ENCODE measurements around the gene COX6A2.

GRCh38 chr16:31420037-31420436, 8.1 kb downstream of the COX6A2 start:
- TF ChIP-seq FOXP4 (CRISPR knock-in tag; IDR thresholded peaks at IDR 0.05) (no peak), CTCF (IDR thresholded peaks at IDR 0.05) (no peak), ZNF425 (CRISPR knock-in tag; conservative IDR thresholded peaks at IDR 0.05) (no peak), MAX (CRISPR knock-in tag; IDR thresholded peaks at IDR 0.05) (no peak), RELA (CRISPR knock-in tag; IDR thresholded peaks at IDR 0.05; ENCODE audit: borderline replicate concordance) (no peak), MLX (CRISPR knock-in tag; IDR thresholded peaks at IDR 0.05) (no peak), KAT7 (CRISPR knock-in tag; IDR thresholded peaks at IDR 0.05; ENCODE audit: borderline replicate concordance) (no peak), AFF4 (CRISPR knock-in tag; IDR thresholded peaks at IDR 0.05; ENCODE audit: borderline replicate concordance) (no peak), TEAD4 (CRISPR knock-in tag; IDR thresholded peaks at IDR 0.05) (no peak), ATF3 (CRISPR knock-in tag; conservative IDR thresholded peaks at IDR 0.05) (no peak), USF2 (CRISPR knock-in tag; IDR thresholded peaks at IDR 0.05) (no peak), IRF1 (CRISPR knock-in tag; IDR thresholded peaks at IDR 0.05) (no peak)
